Measurements from ENCODE around the gene VWA3B.

GRCh38 chr2:98281607-98282006 lies 194.6 kb downstream of the VWA3B start:
- TF ChIP-seq, protein P1, sequence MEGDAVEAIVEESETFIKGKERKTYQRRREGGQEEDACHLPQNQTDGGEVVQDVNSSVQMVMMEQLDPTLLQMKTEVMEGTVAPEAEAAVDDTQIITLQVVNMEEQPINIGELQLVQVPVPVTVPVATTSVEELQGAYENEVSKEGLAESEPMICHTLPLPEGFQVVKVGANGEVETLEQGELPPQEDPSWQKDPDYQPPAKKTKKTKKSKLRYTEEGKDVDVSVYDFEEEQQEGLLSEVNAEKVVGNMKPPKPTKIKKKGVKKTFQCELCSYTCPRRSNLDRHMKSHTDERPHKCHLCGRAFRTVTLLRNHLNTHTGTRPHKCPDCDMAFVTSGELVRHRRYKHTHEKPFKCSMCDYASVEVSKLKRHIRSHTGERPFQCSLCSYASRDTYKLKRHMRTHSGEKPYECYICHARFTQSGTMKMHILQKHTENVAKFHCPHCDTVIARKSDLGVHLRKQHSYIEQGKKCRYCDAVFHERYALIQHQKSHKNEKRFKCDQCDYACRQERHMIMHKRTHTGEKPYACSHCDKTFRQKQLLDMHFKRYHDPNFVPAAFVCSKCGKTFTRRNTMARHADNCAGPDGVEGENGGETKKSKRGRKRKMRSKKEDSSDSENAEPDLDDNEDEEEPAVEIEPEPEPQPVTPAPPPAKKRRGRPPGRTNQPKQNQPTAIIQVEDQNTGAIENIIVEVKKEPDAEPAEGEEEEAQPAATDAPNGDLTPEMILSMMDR (IDR thresholded peaks at IDR 0.05; ENCODE audit: low read length) = no peak
- TF ChIP-seq EZH2 (optimal IDR thresholded peaks at IDR 0.05; ENCODE audit: low read depth, low read length) (no peak), EZH2phosphoT487 (IDR thresholded peaks at IDR 0.05; ENCODE audit: low read length) (no peak)

Measured in MM.1S (cell line).